SH-SY5Y (cell line): ENCODE measurements around the gene CARD9.

Experiments used
- GATA2 ChIP-seq: IDR thresholded peaks from 2 replicates; pipeline ENCODE4 v1.6.1; 2011; ENCODE audit warnings: mild to moderate bottlenecking, low read depth, low read length
- GATA3 ChIP-seq: IDR thresholded peaks from 2 replicates; pipeline ENCODE4 v1.6.1; 2011; ENCODE audit warnings: low read depth, mild to moderate bottlenecking, low read length, moderate library complexity

DNA sequence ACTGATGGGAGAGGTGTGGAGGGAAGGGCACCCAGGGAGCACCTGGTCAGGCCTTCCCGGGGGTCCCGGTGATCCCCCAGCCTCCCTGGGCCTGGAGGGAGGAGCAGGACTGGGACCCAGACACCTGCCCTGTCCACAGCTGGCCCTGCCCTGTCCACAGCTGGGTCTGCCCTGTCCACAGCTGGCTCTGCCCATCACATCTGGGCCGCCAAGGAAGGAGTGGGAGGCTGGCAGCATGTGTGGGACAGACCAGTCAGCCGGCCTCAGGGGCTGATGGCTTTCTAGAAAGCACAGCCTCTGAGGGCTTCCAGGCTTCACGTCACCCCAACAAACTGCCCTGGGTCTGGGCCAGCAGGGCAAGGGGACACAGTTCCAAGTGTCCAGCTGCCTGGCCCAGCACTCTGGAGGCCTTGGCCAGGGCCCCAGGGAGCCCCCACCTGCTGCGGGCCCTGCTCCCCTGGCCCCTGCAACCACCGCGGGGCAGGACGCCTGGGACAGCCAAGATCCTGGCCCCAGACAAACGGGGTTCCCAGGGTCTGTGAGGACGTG is 22.1 kb downstream of the CARD9 start:
- TF ChIP-seq GATA2 (no peak), GATA3 (no peak)
